HepG2 (cell line): Measurements from ENCODE around the gene TMEM14A. TPM values are rescaled to one million over a fixed set of nuclear protein-coding genes. Genes with fewer than 3 reads are reported as not detected.

Source experiments
- AGO1 ChIP-seq: fragments of 200-400 bp; formaldehyde crosslinking; IDR thresholded peaks from 2 replicates; pipeline ENCODE4 v1.6.1; 2017; ENCODE audit warnings: mild to moderate bottlenecking, low read depth, low read length, moderate library complexity; ENCODE audit not compliant: poor library complexity, severe bottlenecking
- ATF1 ChIP-seq: IDR thresholded peaks from 2 replicates; pipeline ENCODE4 v1.6.1; 2016; ENCODE audit warnings: mild to moderate bottlenecking, control low read depth
- KDM5B ChIP-seq: sonication (generic); formaldehyde crosslinking; IDR thresholded peaks from 2 replicates; pipeline ENCODE4 v1.4.0; 2020; ENCODE audit warnings: missing genetic modification reagents, mild to moderate bottlenecking, borderline replicate concordance
- SSRP1 ChIP-seq: IDR thresholded peaks from 2 replicates; pipeline ENCODE4 v1.6.1; 2016; ENCODE audit warnings: control low read depth
- ZNF773 ChIP-seq: sonication (generic); formaldehyde crosslinking; IDR thresholded peaks from 2 replicates; pipeline ENCODE4 v1.4.0; 2020; ENCODE audit warnings: missing genetic modification reagents, borderline replicate concordance
- polyA plus RNA-seq, 8 experiments: library from polyadenylated mRNA; depleted of rRNA in 3 of 8; stranded (reverse) in 7 of 8; unstranded in 1 of 8; fragments of >200 nt; fragmentation: Illumina TruSeq in 4 of 8; extraction: Trizol in 4 of 8; gene quantifications; 2 replicates each; pipeline versions ENCODE4 v1.2.1 to v1.2.3, GENCODE V29; 2011 to 2016; ENCODE audit warnings: low read depth in 4 of 8, missing spikeins in 1 of 8, mixed read lengths in 1 of 8; ENCODE audit not compliant: insufficient read depth in 1 of 8
- total RNA-seq, 5 experiments: library from RNA; depleted of rRNA; stranded (reverse); fragments of >200 nt; fragmentation: Illumina TruSeq; extraction: Trizol; gene quantifications; 2 replicates each; pipeline ENCODE4 v1.2.3, GENCODE V29; 2016; ENCODE audit warnings: low read depth in 1 of 5
- TF ChIP-seq, protein P1 (sequence below): sonication (generic); formaldehyde crosslinking; IDR thresholded peaks from 2 replicates; pipeline ENCODE4 v1.4.0; 2020; ENCODE audit warnings: mild to moderate bottlenecking, low read depth, missing genetic modification reagents
- TF ChIP-seq, protein P2 (sequence below): sonication (generic); formaldehyde crosslinking; IDR thresholded peaks from 2 replicates; pipeline ENCODE4 v1.4.0; 2020; ENCODE audit warnings: missing genetic modification reagents
- TF ChIP-seq, protein P3 (sequence below): sonication (generic); formaldehyde crosslinking; IDR thresholded peaks from 2 replicates; pipeline ENCODE4 v1.8.0; 2022; ENCODE audit warnings: missing genetic modification reagents, mild to moderate bottlenecking, moderate library complexity, borderline replicate concordance
- TF ChIP-seq, protein P4 (sequence below): sonication (generic); formaldehyde crosslinking; IDR thresholded peaks from 2 replicates; pipeline ENCODE4 v1.5.1; 2020; ENCODE audit warnings: missing genetic modification reagents, mild to moderate bottlenecking, borderline replicate concordance
- TF ChIP-seq, protein P5 (sequence below): sonication (generic); formaldehyde crosslinking; IDR thresholded peaks from 2 replicates; pipeline ENCODE4 v1.5.0; 2020; ENCODE audit warnings: missing genetic modification reagents, mild to moderate bottlenecking, borderline replicate concordance

The TMEM14A gene
- total and polyA plus RNA-seq, 2 of the 13 experiments (the other 11 are each of a cell fraction or from before 2014, with no cell fraction given): 24.6 to 73.7 TPM

DNA sequence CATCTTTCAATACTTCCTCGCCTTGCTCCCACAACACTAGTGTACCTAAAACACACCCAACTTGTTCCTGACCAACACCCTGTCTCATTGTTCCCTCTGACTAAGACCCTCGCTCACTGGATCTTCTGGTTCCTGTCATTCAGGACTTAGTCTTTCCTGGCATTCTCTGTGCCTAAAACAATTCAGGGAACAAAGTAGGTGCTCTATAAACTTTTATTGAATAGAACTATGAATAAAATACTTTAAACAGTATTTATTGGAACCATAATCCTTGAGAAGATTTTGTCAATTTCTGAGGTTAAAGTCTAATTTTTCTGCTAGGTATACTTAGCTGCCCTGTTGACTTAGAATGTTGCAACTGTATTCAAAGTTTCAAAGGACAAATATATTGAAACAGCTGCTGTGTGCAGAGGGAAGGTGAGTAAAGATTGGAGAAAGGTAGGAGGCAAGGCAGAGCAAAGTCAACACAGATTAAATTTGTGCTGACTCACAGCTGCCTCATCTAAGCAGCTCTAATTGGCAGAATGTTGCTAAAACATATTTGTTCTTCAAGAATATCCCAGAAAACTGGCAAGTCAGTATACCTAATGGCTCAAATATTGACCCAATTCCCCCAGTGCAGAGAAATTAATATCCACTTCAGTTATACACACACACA, 54.8 kb downstream of the TMEM14A start (continued):
- TF ChIP-seq, protein P1, sequence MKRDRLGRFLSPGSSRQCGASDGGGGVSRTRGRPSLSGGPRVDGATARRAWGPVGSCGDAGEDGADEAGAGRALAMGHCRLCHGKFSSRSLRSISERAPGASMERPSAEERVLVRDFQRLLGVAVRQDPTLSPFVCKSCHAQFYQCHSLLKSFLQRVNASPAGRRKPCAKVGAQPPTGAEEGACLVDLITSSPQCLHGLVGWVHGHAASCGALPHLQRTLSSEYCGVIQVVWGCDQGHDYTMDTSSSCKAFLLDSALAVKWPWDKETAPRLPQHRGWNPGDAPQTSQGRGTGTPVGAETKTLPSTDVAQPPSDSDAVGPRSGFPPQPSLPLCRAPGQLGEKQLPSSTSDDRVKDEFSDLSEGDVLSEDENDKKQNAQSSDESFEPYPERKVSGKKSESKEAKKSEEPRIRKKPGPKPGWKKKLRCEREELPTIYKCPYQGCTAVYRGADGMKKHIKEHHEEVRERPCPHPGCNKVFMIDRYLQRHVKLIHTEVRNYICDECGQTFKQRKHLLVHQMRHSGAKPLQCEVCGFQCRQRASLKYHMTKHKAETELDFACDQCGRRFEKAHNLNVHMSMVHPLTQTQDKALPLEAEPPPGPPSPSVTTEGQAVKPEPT: no peak
- TF ChIP-seq ZNF773: no peak
- TF ChIP-seq, protein P2, sequence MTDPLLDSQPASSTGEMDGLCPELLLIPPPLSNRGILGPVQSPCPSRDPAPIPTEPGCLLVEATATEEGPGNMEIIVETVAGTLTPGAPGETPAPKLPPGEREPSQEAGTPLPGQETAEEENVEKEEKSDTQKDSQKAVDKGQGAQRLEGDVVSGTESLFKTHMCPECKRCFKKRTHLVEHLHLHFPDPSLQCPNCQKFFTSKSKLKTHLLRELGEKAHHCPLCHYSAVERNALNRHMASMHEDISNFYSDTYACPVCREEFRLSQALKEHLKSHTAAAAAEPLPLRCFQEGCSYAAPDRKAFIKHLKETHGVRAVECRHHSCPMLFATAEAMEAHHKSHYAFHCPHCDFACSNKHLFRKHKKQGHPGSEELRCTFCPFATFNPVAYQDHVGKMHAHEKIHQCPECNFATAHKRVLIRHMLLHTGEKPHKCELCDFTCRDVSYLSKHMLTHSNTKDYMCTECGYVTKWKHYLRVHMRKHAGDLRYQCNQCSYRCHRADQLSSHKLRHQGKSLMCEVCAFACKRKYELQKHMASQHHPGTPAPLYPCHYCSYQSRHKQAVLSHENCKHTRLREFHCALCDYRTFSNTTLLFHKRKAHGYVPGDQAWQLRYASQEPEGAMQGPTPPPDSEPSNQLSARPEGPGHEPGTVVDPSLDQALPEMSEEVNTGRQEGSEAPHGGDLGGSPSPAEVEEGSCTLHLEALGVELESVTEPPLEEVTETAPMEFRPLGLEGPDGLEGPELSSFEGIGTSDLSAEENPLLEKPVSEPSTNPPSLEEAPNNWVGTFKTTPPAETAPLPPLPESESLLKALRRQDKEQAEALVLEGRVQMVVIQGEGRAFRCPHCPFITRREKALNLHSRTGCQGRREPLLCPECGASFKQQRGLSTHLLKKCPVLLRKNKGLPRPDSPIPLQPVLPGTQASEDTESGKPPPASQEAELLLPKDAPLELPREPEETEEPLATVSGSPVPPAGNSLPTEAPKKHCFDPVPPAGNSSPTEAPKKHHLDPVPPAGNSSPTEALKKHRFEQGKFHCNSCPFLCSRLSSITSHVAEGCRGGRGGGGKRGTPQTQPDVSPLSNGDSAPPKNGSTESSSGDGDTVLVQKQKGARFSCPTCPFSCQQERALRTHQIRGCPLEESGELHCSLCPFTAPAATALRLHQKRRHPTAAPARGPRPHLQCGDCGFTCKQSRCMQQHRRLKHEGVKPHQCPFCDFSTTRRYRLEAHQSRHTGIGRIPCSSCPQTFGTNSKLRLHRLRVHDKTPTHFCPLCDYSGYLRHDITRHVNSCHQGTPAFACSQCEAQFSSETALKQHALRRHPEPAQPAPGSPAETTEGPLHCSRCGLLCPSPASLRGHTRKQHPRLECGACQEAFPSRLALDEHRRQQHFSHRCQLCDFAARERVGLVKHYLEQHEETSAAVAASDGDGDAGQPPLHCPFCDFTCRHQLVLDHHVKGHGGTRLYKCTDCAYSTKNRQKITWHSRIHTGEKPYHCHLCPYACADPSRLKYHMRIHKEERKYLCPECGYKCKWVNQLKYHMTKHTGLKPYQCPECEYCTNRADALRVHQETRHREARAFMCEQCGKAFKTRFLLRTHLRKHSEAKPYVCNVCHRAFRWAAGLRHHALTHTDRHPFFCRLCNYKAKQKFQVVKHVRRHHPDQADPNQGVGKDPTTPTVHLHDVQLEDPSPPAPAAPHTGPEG (CRISPR knock-in tag): 0 out of 2 replicates have a peak, but pooled peaks have one; percentile 14
- TF ChIP-seq ATF1 (CRISPR knock-in tag): peak; percentile 80; the same call in 1 of the 2 replicates
- TF ChIP-seq, protein P3, sequence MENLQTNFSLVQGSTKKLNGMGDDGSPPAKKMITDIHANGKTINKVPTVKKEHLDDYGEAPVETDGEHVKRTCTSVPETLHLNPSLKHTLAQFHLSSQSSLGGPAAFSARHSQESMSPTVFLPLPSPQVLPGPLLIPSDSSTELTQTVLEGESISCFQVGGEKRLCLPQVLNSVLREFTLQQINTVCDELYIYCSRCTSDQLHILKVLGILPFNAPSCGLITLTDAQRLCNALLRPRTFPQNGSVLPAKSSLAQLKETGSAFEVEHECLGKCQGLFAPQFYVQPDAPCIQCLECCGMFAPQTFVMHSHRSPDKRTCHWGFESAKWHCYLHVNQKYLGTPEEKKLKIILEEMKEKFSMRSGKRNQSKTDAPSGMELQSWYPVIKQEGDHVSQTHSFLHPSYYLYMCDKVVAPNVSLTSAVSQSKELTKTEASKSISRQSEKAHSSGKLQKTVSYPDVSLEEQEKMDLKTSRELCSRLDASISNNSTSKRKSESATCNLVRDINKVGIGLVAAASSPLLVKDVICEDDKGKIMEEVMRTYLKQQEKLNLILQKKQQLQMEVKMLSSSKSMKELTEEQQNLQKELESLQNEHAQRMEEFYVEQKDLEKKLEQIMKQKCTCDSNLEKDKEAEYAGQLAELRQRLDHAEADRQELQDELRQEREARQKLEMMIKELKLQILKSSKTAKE (CRISPR knock-in tag): peak; percentile 76
- no peak for TF ChIP-seq KDM5B (CRISPR knock-in tag)
- TF ChIP-seq AGO1: no peak
- peak; percentile 80; the same call in 1 of the 2 replicates for TF ChIP-seq SSRP1 (CRISPR knock-in tag)
- TF ChIP-seq, protein P4, sequence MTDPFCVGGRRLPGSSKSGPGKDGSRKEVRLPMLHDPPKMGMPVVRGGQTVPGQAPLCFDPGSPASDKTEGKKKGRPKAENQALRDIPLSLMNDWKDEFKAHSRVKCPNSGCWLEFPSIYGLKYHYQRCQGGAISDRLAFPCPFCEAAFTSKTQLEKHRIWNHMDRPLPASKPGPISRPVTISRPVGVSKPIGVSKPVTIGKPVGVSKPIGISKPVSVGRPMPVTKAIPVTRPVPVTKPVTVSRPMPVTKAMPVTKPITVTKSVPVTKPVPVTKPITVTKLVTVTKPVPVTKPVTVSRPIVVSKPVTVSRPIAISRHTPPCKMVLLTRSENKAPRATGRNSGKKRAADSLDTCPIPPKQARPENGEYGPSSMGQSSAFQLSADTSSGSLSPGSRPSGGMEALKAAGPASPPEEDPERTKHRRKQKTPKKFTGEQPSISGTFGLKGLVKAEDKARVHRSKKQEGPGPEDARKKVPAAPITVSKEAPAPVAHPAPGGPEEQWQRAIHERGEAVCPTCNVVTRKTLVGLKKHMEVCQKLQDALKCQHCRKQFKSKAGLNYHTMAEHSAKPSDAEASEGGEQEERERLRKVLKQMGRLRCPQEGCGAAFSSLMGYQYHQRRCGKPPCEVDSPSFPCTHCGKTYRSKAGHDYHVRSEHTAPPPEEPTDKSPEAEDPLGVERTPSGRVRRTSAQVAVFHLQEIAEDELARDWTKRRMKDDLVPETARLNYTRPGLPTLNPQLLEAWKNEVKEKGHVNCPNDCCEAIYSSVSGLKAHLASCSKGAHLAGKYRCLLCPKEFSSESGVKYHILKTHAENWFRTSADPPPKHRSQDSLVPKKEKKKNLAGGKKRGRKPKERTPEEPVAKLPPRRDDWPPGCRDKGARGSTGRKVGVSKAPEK (CRISPR knock-in tag): peak; percentile 90; the same call in 1 of the 2 replicates
- TF ChIP-seq, protein P5, sequence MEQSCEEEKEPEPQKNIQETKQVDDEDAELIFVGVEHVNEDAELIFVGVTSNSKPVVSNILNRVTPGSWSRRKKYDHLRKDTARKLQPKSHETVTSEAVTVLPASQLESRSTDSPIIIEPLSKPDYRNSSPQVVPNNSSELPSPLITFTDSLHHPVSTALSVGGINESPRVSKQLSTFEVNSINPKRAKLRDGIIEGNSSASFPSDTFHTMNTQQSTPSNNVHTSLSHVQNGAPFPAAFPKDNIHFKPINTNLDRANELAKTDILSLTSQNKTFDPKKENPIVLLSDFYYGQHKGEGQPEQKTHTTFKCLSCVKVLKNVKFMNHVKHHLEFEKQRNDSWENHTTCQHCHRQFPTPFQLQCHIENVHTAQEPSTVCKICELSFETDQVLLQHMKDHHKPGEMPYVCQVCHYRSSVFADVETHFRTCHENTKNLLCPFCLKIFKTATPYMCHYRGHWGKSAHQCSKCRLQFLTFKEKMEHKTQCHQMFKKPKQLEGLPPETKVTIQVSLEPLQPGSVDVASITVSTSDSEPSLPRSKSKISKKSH (CRISPR knock-in tag): no peak
